Hypothalamus (tissue), 51 donors: ENCODE data around the gene PSMC1.

Experiments used
- DNase-seq, 51 donors: peaks; one replicate each; lab custom pipeline; 2025; lab: John Stamatoyannopoulos, UW

The PSMC1 gene

DNA sequence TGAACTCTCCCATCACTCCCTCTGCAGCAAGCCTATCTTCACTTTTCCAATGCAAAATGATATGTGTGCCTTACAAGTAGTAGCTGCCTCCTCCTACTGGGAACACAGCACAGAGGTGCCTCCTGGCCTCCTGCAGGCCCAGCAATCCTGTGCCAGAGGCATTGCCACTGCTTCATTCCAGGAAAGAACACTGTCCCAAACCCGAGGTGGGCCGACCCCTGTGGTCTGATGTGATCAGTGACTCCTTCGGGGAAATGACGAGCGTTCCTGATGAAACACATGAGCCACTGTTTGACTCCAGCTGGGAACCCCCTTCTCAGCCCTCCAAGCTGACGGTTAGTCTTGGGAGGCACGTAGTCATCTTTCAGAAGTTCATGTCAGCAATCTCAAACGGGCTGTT is 19.5 kb downstream of the PSMC1 start:
- DNase-seq: no peak

DNA sequence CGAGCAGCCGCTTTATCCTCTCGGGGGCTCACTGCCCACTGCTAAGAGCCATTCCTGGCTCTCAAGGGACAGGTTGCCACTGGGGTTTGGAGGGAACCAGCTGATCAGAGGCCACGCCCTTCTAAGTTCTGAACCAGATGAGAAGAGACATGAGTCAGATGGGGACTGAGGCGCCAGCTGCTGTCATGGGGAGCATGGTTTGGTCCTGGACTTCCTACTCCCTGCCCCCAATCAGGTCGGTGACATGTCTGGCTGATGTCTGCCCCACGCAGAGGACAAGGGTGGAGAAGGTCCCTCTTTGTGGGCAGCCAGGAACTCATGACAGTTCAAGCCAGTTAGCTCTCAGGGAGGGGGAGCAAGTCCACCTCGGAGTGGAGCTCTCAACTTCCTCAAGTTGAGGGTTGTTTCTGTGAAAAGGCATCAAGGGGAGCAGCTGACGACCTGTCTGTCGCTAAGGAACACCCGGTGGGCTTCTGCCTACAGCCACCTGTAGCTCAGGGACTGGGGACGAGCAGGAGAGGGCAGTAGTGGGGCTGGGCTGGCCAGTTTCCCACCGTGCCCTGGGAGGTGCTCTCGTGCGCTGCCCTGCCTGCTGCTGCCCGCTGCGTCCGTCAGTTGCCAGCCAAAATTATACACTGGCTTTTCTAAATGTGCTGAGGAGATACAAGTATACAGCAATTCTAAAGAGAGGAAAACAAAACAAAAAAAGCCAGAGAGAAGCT is 20.5 kb downstream of the PSMC1 start:
- peak in 1 of 51 donors; percentile 17 for DNase-seq

DNA sequence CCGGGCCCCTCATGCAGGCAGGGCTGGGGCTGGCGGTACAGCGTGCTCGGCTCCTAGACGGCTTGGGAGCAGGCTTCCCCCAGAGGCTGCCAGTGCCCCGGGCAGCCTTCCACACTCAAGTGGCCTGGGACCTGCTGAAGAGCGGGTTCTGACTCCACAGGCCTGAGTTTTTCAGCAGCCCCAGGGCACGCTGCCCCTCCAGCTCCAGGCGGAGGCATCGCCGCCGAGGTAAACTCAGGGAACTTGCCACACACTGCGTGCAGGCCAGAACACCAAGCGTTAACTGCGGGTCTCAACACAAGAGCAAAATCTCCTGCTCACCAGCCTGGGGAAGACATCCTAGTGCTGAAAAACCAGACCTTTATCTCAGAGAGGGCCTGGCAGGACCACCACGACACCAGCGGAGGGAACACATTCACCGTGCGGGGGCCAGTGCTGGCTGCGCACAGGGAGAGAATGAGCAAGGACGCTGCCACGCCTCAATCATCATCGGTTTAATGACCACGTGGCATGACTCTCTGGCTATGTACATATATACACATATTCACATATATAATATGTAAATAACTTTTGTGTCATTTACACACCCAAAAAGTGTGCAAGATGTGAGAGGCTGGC is 21.3 kb downstream of the PSMC1 start:
- no peak for DNase-seq

DNA sequence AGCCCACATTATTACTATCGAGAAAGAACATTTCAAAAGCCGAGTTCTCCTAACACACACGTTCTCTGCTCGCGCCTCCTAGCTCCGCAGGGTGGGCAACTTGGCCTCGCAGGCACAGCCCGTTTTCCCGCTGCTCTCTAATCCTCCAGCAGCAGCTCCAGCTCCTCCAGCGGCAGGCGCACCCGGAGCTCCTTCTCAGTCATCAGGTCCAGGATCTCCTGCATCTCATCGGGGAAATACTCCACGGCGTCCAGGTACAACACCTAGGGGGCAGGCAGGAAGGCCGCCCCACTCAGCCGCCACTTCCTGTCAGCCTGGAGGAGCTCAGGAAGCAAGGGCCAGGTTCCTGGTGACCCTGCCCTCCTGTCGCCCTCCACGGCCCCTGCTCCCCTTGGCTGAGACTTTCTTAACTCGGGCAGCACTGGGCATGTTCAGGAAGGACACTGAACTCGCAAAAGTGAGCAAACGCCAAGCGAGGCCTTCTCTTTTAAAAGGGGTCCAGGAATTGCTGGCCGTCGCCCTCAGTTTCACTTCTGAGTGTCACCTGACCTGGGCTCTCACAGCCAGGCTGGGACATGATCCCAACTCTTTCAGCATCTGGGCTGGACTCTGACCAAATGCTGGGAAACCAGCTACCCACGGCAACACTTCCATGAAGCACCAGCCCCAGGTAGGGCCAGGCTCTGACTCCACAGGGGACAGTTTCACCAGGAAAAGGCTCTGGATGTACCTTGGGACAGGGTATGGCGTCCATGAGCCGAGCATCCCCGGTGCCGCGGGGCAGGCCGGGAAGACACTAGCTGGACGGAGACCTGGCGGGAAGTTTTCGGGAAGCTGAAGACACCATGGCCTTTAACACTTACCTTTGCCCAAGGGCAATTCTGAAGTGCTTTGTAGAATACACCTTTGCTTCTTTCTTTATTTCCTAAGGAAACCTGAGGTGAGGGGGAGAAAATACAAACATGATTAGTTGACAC is 22.1 kb downstream of the PSMC1 start:
- peak in 23 of 51 donors; percentile 16 to 66 (median 46) for DNase-seq

DNA sequence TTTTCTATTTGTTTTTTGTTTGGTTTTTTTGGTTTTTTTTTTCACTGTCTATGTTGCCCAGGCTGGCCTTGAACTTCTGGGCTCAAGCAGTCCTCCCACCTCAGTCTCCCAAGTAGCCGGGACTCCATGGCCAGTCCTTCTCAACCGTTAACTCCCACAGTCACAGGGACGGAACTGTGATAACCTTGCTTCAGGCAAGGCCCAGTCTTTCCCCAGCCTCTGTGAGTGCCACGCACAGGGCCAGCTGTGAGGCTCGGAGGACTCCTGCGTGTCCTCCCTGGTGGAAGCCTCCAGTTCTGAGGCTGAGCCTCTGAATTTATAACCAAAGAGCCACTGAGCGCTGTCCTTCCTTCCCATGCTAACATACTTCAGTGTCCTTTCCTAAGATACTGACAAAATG is 23.7 kb downstream of the PSMC1 start:
- DNase-seq: no peak

DNA sequence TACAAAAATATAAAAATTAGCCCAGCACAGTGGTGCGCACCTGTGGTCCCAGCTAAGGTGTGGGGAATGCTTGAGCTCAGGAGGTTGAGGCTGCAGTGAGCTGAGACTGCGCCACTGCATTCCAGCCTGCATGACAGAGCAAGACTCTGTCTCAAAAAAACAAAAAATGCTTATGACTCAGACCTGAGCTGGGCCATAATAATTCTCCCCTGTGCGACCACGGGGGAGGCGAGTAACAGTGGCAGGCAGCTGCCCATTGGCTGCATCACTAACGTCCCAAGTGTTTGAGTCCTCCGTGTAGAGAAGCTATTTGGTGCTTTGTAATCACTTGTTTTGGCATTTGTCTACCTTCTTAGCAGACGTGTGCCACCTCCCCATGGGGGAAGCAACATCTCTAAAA is 24.9 kb downstream of the PSMC1 start:
- DNase-seq: no peak

DNA sequence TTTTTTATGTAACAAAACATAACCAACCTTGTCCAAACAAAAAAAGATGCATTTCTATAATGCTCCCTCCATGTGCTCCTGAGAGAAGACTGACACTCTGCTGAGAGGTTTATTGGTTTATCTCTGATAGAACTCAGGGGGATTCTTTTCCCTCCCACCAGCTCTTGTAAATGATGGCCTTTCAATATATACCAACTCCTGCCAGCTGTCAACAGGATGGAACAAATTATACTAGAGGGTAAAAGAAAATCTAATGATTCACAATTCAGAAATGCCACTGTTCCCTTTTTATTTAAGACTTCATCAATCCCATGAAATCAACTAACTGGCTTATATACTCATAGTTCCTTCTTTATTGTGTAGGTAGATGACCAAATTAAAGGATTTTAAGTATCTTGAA is 25.4 kb downstream of the PSMC1 start:
- no peak for DNase-seq

DNA sequence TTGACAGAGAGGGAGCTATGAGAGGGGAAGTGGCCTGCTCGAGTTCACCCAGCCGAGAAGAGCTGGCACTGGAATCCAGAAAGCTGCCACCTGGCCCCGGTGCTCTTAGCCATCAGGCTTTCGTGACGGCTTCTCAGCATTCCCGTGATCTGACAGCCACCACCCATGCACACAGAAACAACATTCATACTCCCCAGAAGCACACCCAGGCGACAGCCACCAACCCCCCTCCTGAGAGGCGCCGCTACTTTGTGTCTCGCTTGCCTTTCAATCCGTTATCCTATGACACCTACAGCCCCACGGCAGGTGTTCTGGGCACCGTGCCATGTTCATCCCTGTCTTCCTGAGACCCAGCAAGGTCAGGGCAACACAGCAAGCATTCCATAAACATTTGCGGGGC is 31.4 kb downstream of the PSMC1 start:
- peak in 5 of 51 donors; percentile 30 to 58 (median 32) for DNase-seq

DNA sequence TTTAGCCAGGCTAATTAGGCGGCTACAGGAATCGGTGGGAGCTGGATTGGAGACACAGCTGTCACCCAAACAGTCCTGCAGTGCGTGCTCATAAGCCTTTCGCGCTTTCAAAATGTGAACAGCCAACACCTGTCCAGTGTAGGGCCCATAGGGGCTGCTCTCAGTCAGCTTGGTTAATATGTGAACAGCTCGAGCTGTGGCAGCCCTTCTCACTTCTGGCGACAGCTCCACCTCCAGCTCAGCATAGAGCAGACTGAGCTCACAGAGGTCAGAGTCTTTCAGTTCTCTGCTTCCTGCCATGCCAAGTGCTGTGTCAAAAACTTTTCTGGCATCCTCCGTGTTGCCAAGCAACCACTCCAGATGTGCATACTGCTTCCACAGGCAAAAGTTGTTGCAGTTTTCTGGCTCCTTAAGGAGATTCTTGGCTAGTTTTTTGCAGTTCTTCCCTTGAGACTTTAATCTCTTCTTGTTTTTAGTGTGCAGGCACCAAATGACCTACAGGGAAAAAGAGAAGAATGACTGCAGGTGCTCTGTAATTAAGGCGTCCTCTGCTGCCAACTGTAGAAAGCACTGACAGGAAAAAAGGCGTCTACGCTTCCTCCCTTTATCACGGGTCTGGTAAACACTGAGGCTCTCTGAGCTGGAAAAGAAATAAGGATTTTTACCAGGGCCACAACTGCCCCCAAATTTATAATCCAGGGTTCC is 32.5 kb downstream of the PSMC1 start:
- peak in 8 of 51 donors; percentile 11 to 42 (median 24) for DNase-seq

DNA sequence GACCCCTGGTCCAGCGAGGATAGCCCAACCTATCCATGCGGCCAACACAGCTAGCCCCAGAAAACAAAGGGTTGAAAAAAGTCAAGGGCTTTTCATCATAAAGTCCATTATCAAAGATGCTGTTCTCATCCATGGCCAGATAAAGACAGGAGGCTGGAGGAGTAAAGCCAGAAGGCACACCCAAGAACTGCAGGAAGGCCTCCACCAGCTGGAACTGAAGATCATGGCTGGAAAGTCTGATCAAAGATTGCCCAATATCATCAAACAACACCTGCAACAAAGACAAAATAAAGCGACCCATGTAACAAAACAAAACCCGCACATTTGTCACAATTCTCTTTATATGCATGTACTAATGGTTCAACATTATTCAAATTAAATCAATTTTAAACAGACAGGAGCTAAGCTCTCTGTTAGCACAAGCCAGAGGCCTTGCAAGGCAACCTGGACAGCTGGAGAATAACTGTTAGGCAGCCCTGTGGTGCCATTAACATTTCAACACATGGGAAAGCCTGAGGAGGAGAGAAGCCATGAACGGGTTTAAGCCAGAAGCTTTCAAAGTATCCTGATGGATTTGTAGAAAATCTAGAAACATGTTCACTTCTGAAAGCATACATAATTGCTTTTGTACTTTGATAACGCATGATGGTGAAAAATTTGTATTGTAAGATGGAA is 34.1 kb downstream of the PSMC1 start:
- no peak for DNase-seq

DNA sequence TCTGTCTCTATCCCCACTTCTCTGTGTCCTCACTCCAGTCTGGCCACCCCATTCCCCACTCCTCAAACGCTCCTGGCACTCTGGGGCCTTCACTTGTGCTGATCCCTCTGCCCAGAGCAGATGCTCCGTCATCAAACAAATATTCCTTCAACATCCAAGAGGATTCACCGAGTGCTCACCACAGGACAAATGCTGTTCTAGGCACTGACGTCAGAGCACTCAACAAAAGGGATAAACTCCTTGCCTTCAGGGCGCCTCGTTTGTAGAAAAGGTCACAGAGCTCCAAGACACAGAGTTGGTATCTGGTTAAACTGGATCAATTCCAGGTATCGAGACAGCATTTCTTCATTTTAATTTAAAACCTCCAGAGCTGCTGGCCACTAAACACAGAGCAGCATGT is 35.3 kb downstream of the PSMC1 start:
- DNase-seq: no peak

DNA sequence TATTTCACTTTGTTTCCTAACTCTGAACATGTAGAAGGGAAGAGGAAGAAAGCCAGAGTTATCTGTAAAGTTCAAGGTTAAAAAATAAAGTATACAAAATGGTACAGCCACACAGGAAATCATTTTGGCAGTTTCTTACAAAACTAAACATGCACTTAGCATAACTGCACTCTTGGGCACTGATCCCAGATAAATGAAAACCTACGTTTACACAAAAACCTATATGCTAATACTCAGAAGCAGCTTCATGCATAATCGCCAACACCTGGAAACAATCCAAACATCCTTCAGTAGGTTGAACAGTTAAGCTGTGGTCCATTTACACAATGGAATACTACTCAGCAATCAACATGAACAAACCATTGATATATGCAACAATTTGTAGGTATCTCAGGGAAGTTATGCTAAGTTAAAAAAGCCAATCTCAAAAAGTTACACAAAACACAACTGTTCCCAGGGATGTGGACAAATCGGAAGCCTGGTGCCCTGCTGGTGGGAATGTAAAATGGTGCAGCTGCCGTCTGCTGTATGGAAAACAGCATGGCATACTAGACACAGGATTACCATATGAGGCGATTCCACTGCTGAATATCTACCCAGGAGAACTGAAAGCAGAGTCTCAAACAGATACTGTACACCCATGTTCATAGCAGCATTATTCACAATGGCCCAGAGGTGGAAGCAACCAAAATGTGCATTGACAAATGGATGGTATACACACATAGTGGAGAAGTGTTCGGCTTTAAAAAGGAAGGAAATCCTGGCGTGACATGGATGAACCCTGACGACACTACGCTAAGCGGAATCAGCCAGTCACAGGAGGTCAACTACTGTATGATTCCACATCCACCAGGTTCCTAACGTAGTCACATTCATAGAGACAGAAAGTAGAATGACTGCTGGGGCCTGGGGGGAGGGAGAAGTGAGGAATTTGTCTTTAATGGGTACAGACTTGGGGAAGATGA is 37.7 kb downstream of the PSMC1 start:
- DNase-seq: no peak

DNA sequence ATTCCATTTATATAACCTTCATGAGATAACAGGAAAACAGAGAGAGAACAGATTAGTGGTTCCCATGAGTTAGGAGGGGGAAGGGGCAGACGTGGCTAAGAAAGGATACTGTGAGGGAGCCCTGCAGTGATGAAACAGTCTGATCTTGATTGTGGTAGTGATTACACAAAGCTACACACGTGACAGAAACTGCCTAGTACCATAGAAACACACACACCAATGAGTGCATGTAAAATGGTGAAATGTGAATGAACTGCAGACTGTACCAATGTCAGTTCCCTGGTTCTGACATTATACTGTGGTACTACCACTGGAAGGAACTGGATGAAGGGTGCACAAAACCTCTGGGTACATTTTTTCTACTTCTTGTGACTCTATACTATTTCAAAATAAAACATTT is 38.5 kb downstream of the PSMC1 start:
- no peak for DNase-seq

DNA sequence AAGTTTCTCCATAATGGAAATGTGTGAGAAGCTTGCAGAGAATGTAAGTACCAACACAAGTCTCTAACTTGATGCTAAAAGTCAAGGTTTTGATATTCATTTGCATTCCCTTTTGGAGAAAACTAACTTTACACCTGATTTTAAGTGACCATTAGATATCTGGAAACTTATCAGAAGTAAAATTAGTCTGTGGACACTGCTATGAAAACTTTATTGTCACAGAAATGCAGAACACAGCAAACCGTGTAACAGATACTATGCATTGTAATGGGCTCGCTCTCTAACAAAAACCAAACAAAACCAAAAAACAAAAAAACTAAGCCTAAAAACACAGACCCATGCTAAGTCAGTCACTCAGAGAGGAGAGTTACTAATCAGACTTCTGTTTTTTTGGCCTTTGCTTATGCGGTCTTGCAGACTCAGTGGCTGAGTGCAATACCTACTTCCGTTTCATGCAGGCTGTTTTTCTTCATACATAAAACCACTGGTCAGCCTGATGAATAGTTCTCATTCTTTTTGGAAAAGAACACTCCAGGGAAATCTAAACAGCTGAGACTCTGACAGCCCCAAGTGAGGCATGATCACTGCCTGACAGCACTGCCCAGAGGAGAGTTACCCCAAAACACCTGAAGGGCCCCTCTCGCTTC is 39.6 kb downstream of the PSMC1 start:
- no peak for DNase-seq

DNA sequence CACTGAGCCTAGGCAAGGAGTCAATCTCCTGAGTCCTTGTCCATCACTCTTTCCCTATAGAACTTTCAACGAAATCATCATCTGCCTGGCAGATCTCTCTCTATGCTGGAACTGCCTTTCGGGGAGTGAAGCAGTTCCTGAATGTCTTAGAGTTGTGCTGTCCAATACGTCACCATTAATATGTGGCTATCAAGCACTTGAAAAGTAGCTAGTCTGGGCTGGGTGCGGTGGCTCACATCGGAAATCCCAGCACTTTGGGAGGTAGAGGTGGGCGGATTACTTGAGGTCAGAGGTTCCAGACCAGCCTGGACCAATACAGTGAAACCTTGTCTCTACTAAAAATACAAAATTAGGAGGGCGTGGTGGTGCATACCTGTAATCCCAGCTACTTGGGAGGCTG is 40.3 kb downstream of the PSMC1 start:
- DNase-seq: no peak

DNA sequence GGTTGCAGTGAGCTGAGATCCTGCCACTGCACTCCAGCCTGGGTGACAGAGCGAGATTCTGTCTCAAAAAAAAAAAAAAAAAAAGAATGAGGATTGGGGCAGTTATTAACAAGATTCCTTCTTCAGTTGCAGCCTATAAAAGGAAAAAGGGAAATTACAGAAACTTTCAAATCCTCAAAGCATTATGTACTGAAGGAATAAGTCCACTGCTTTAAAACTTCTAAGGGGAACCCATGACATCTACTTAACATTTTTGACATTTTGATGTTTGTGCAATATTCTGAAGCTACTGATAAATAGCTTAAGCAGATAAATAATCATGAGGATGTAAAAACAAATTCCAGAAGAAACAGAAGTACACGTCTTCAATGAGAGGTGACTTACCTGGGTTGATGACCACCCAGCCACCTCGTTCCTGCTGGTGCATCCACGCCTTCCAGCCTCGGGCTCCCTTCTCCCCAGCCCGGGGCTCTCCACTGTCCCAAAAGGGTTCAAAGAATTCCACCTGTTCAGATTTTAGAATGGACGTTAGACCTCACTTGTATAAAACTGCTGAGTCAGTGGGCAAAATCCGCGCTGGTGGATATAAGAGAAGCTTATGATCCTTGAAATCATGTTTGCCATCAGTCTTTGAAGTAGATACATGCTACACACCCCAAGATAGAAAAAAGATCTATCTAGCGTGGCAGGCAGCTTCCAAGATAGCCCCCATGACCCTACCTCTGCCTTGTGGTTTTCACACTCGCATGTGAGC is 41.7 kb downstream of the PSMC1 start:
- no peak for DNase-seq

DNA sequence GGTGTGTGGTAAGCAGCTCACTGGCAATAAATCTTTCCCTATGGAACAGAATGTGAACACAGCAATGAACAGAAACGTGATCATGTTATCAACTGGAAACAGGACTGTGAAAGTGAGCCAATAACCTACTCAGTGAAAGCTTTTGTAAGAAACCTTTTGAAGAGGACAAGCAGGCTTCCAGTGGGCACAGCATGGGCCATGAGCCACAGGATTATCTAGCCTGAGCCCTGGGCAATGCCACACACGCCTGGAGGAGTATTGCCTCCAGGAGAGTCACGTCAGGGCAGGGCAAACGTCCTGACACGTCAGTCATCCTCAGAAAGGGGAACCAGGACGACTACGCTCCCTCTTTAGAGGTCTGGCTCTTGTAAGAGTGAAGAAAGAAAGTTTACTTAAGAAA is 43.1 kb downstream of the PSMC1 start:
- no peak for DNase-seq

DNA sequence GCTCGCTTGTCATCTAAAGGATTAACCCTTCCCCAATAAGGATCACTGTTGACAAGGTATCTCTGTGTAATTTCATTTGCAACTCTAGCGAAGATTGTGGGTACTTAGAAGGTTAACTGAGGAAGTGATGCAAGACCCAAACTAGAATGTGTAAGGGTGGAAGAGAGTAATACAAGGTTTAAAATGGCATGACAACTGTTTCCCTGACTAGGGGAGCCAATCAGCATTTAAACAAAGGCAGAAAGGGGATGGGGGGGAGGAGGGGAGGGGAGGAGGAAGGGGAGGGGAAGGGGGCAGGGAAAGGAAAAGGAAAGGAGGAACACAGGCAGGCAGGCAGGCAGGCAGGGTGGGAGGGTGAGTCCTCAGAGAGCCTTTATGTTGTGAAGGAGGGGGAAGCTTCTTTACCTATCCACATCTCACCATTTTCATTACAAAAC is 44.3 kb downstream of the PSMC1 start:
- DNase-seq: no peak
